Osteocyte (in vitro differentiated cells): ENCODE data around the gene EFNA5. TPM values are rescaled to one million over a fixed set of nuclear protein-coding genes. Genes with fewer than 3 reads are reported as not detected.

Experiments
- DNase-seq: peaks from one replicate; pipeline ENCODE4 v3.0.0; 2021; ENCODE audit warnings: mixed read lengths; ENCODE audit not compliant: unreplicated experiment; ENCODE audit errors: extremely low spot score
- H3K27ac Mint-ChIP-seq: one replicate; pipeline ENCODE4 v1.8.0; 2021; ENCODE audit warnings: mild to moderate bottlenecking, mixed read lengths; ENCODE audit not compliant: unreplicated experiment
- H3K27me3 Mint-ChIP-seq: one replicate; pipeline ENCODE4 v1.8.0; 2021; ENCODE audit warnings: mixed read lengths; ENCODE audit not compliant: unreplicated experiment
- H3K36me3 Mint-ChIP-seq: one replicate; pipeline ENCODE4 v1.8.0; 2021; ENCODE audit warnings: mixed read lengths; ENCODE audit not compliant: unreplicated experiment
- H3K4me1 Mint-ChIP-seq: one replicate; pipeline ENCODE4 v1.8.0; 2021; ENCODE audit warnings: mixed read lengths; ENCODE audit not compliant: unreplicated experiment
- H3K4me3 Mint-ChIP-seq: one replicate; pipeline ENCODE4 v1.8.0; 2021; ENCODE audit warnings: mild to moderate bottlenecking, moderate library complexity, mixed read lengths; ENCODE audit not compliant: unreplicated experiment
- H3K9me3 Mint-ChIP-seq: one replicate; pipeline ENCODE4 v1.8.0; 2021; ENCODE audit warnings: mixed read lengths; ENCODE audit not compliant: unreplicated experiment
- CTCF ChIP-seq: fragments of 200-600 bp; sonication (generic); IDR thresholded peaks from 2 replicates; pipeline ENCODE4 v1.5.0; 2021; ENCODE audit warnings: antibody characterized with exemption, mild to moderate bottlenecking, moderate library complexity
- total RNA-seq: library from RNA; stranded (reverse); gene quantifications from 2 replicates; pipeline ENCODE4 v1.2.1, GENCODE V29; 2021

Gene EFNA5
- total RNA-seq, 1 donor from 2014 or later, result 34.2 TPM

GRCh38 chr5:107582625-107583024 is 88.1 kb downstream of the EFNA5 start:
- Mint-ChIP-seq H3K36me3 (peaks cover 2% of the 10 kb centered on the region), H3K27ac (no peak overlapping the region)

GRCh38 chr5:107580889-107581820 is 89.6 kb downstream of the EFNA5 start:
- no peak for DNase-seq
- H3K36me3 Mint-ChIP-seq, result peaks cover 2% of the 10 kb centered on the region

More at GRCh38 chr5:107582625-107583024, 88.1 kb downstream of the EFNA5 start:
- no peak for DNase-seq
- no peaks in the 10 kb centered on the region for H3K9me3 Mint-ChIP-seq
- no peak overlapping the region for H3K4me3 Mint-ChIP-seq
- TF ChIP-seq CTCF, result no peak
- peaks cover 17% of the 10 kb centered on the region for H3K4me1 Mint-ChIP-seq
- H3K27me3 Mint-ChIP-seq, result no peaks in the 10 kb centered on the region

GRCh38 chr5:107578051-107578635 is 92.6 kb downstream of the EFNA5 start:
- Mint-ChIP-seq H3K36me3 (peaks cover 2% of the 10 kb centered on the region), H3K4me1 (peaks cover 22% of the 10 kb centered on the region), H3K9me3 (no peaks in the 10 kb centered on the region), H3K27me3 (no peaks in the 10 kb centered on the region), H3K4me3 (no peak overlapping the region), H3K27ac (no peak overlapping the region)
- no peak for DNase-seq
- no peak for TF ChIP-seq CTCF

More at GRCh38 chr5:107580889-107581820, 89.6 kb downstream of the EFNA5 start:
- H3K27ac Mint-ChIP-seq, result peak overlapping the region; percentile 5
- H3K4me1 Mint-ChIP-seq, result peaks cover 17% of the 10 kb centered on the region
- no peak overlapping the region for H3K4me3 Mint-ChIP-seq
- H3K9me3 Mint-ChIP-seq, result no peaks in the 10 kb centered on the region
- TF ChIP-seq CTCF, result no peak
- no peaks in the 10 kb centered on the region for H3K27me3 Mint-ChIP-seq

- Mint-ChIP-seq H3K27me3 (no peaks in the 10 kb centered on the region), H3K4me1 (peaks cover 23% of the 10 kb centered on the region), H3K9me3 (no peaks in the 10 kb centered on the region), H3K27ac (no peak overlapping the region), H3K36me3 (no peaks in the 10 kb centered on the region), H3K4me3 (no peak overlapping the region)
- no peak for TF ChIP-seq CTCF
- DNase-seq, result no peak
Measured at GRCh38 chr5:107577394-107577950, 93.3 kb downstream of the EFNA5 start.
